Keratinocyte (primary cell): ENCODE measurements around the gene CDH13. TPM values are rescaled to one million over a fixed set of nuclear protein-coding genes. Genes with fewer than 3 reads are reported as not detected.

ENCODE experiments used
- DNase-seq: peaks from one replicate; pipeline ENCODE4 v3.0.0-alpha.2; 2011; ENCODE audit warnings: low read depth, missing footprints, low spot score
- FAIRE-seq: peaks from 2 replicates; lab custom pipeline; 2011; peaks lifted over from hg19 to GRCh38; lab: Jason Lieb, UNC
- H2AFZ ChIP-seq: 2 replicates; pipeline ENCODE4 v1.6.0; 2012; ENCODE audit warnings: low read length, control low read depth, inconsistent platforms; ENCODE audit not compliant: control insufficient read depth
- H3K27ac ChIP-seq: 2 replicates; pipeline ENCODE4 v1.5.1; 2011; ENCODE audit warnings: low read length; ENCODE audit not compliant: control insufficient read depth, insufficient read depth
- H3K27me3 ChIP-seq: 3 replicates; pipeline ENCODE4 v1.6.0; 2011; ENCODE audit warnings: low read length; ENCODE audit not compliant: control insufficient read depth, insufficient read depth; ENCODE audit errors: extremely low read depth
- H3K36me3 ChIP-seq, 2 experiments: 2 replicates in 1 of 2; 3 replicates in 1 of 2; pipeline ENCODE4 v1.5.1; 2011; ENCODE audit warnings: low read length in 2 of 2, mild to moderate bottlenecking in 1 of 2; ENCODE audit not compliant: control insufficient read depth in 2 of 2, insufficient read depth in 2 of 2; ENCODE audit errors: extremely low read depth in 1 of 2
- H3K4me1 ChIP-seq: 3 replicates; pipeline ENCODE4 v1.5.1; 2011; ENCODE audit warnings: low read length; ENCODE audit not compliant: control insufficient read depth, insufficient read depth; ENCODE audit errors: extremely low read depth
- H3K4me2 ChIP-seq: 3 replicates; pipeline ENCODE4 v1.6.0; 2011; ENCODE audit warnings: low read depth, low read length; ENCODE audit not compliant: control insufficient read depth, insufficient read depth; ENCODE audit errors: extremely low read depth
- H3K4me3 ChIP-seq, 3 experiments: fragments of 200-600 bp in 1 of 3; sonication (generic) in 1 of 3; 2 replicates in 2 of 3; 3 replicates in 1 of 3; pipeline ENCODE4 v1.5.1; 2011 to 2016; ENCODE audit warnings: low read length in 3 of 3, mild to moderate bottlenecking in 3 of 3, control low read depth in 2 of 3, inconsistent platforms in 1 of 3, low read depth in 1 of 3, mixed read lengths in 1 of 3, mixed run types in 1 of 3, moderate library complexity in 1 of 3; ENCODE audit not compliant: control insufficient read depth in 2 of 3, insufficient read depth in 2 of 3; ENCODE audit errors: extremely low read depth in 1 of 3
- H3K79me2 ChIP-seq: 2 replicates; pipeline ENCODE4 v1.6.0; 2012; ENCODE audit warnings: low read length; ENCODE audit not compliant: control insufficient read depth, insufficient read depth
- H3K9ac ChIP-seq: 3 replicates; pipeline ENCODE4 v1.6.0; 2011; ENCODE audit warnings: low read length; ENCODE audit not compliant: control insufficient read depth, insufficient read depth; ENCODE audit errors: extremely low read depth
- H3K9me1 ChIP-seq: 3 replicates; pipeline ENCODE4 v1.6.0; 2011; ENCODE audit warnings: low read length; ENCODE audit not compliant: control insufficient read depth, insufficient read depth; ENCODE audit errors: extremely low read depth
- H3K9me3 ChIP-seq: 2 replicates; pipeline ENCODE4 v1.5.1; 2012; ENCODE audit warnings: low read depth, low read length; ENCODE audit not compliant: control insufficient read depth
- H4K20me1 ChIP-seq: 3 replicates; pipeline ENCODE4 v1.6.0; 2011; ENCODE audit warnings: low read length; ENCODE audit not compliant: control insufficient read depth, insufficient read depth; ENCODE audit errors: extremely low read depth
- EZH2 ChIP-seq: IDR thresholded peaks from one replicate; pipeline ENCODE4 v1.6.1; 2012; ENCODE audit warnings: inconsistent platforms, mild to moderate bottlenecking, low read length, moderate library complexity
- dilution Hi-C: fragments of 300-500 bp; cut with MboI; formaldehyde crosslinking; loops from one replicate; pipeline ENCODE4 v1.7.0; 2020; ENCODE audit warnings: low sequenced_read_pairs; ENCODE audit not compliant: extremely low pct_ligation_motif_present
- polyA plus RNA-seq, 5 experiments: library from polyadenylated mRNA; depleted of rRNA in 3 of 5; stranded (reverse) in 3 of 5; stranded (forward) in 1 of 5; unstranded in 1 of 5; fragments of >200 nt; gene quantifications; 1 replicate in 1 of 5; 2 replicates in 3 of 5; 3 replicates in 1 of 5; pipeline versions ENCODE4 v1.2.1 to v1.2.3, GENCODE V29; 2011 to 2012; ENCODE audit warnings: missing spikeins in 2 of 5, low read depth in 1 of 5, low replicate concordance in 1 of 5
- TF ChIP-seq, protein P1 (sequence below), 3 experiments: IDR thresholded peaks in 1 of 3; conservative IDR thresholded peaks in 1 of 3; optimal IDR thresholded peaks in 1 of 3; 2 replicates in 2 of 3; 3 replicates in 1 of 3; pipeline versions ENCODE3 to v1.5.1; 2011; ENCODE audit warnings: low read length in 3 of 3, mild to moderate bottlenecking in 3 of 3, moderate library complexity in 2 of 3, control low read depth in 1 of 3, inconsistent platforms in 1 of 3; ENCODE audit not compliant: insufficient read depth in 2 of 3; ENCODE audit errors: extremely low read depth in 1 of 3

The CDH13 gene
- polyA plus RNA-seq, 1 donor (not counting 4 experiments of a cell fraction or from before 2014, with no cell fraction given) = 111 TPM

DNA sequence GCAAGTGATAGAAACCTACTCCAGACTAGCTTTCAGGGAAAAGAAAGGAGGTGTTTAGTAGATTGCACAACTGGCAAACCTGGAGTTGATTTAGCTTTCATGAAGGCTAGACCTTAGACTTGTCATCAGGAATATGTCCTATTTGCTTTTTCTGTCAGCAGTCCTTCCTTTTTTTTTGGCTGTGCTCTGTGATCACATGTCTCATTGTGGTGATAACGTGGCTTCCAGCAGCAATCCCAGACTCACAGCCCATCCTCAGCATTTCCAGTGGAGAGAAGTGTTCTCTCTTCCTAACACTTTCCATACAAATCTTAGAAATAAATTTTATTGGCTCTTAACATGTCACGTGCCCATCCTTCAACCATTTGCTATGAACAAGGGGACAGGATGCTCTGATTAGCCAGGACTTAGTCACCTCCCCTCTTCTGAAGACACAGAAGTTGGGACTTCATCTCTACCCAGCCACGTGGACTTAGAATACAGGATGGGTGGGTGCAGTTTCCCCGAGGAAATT is 74.7 kb downstream of the CDH13 start:
- H3K9ac ChIP-seq = no peak overlapping the region
- H4K20me1 ChIP-seq = no peaks in the 10 kb centered on the region
- H3K4me3 ChIP-seq = no peak overlapping the region
- H3K27me3 ChIP-seq = no peaks in the 10 kb centered on the region
- H3K36me3 ChIP-seq = peaks cover 0 to 7% of the 10 kb centered on the region in 2 experiments
- peaks cover 23% of the 10 kb centered on the region for H3K4me1 ChIP-seq
- FAIRE-seq (no peak), DNase-seq (no peak)
- H3K27ac ChIP-seq = no peak overlapping the region
- H3K9me3 ChIP-seq = no peaks in the 10 kb centered on the region
- TF ChIP-seq EZH2 = no peak
- TF ChIP-seq, protein P1, sequence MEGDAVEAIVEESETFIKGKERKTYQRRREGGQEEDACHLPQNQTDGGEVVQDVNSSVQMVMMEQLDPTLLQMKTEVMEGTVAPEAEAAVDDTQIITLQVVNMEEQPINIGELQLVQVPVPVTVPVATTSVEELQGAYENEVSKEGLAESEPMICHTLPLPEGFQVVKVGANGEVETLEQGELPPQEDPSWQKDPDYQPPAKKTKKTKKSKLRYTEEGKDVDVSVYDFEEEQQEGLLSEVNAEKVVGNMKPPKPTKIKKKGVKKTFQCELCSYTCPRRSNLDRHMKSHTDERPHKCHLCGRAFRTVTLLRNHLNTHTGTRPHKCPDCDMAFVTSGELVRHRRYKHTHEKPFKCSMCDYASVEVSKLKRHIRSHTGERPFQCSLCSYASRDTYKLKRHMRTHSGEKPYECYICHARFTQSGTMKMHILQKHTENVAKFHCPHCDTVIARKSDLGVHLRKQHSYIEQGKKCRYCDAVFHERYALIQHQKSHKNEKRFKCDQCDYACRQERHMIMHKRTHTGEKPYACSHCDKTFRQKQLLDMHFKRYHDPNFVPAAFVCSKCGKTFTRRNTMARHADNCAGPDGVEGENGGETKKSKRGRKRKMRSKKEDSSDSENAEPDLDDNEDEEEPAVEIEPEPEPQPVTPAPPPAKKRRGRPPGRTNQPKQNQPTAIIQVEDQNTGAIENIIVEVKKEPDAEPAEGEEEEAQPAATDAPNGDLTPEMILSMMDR (optimal IDR thresholded peaks at IDR 0.05 in 1 of 3, IDR thresholded peaks at IDR 0.05 in 1 of 3, conservative IDR thresholded peaks at IDR 0.05 in 1 of 3; ENCODE audit: extremely low read depth in 1 of 3, insufficient read depth in 2 of 3, low read length in 3 of 3) = no peak
- H3K9me1 ChIP-seq = peaks cover 2% of the 10 kb centered on the region
- no peak overlapping the region for H3K4me2 ChIP-seq
- H3K79me2 ChIP-seq = peaks cover 63% of the 10 kb centered on the region
- H2AFZ ChIP-seq = no peak overlapping the region
- dilution Hi-C loops = no loop called here

GRCh38 chr16:82703161-82703560 is 76.4 kb downstream of the CDH13 start:
- peaks cover 7 to 11% of the 10 kb centered on the region in 2 experiments for H3K36me3 ChIP-seq
- H4K20me1 ChIP-seq = no peaks in the 10 kb centered on the region
- DNase-seq = no peak
- no peak overlapping the region for H3K9ac ChIP-seq
- TF ChIP-seq EZH2 = no peak
- TF ChIP-seq, protein P1 (optimal IDR thresholded peaks at IDR 0.05 in 1 of 3, IDR thresholded peaks at IDR 0.05 in 1 of 3, conservative IDR thresholded peaks at IDR 0.05 in 1 of 3; ENCODE audit: extremely low read depth in 1 of 3, insufficient read depth in 2 of 3, low read length in 3 of 3) = no peak
- dilution Hi-C loops = no loop called here
- FAIRE-seq = no peak
- H2AFZ ChIP-seq = no peak overlapping the region
- peaks cover 69% of the 10 kb centered on the region for H3K79me2 ChIP-seq
- H3K4me2 ChIP-seq = no peak overlapping the region
- no peak overlapping the region for H3K27ac ChIP-seq
- peaks cover 2% of the 10 kb centered on the region for H3K9me1 ChIP-seq
- no peak overlapping the region for H3K4me3 ChIP-seq
- no peaks in the 10 kb centered on the region for H3K9me3 ChIP-seq
- peaks cover 23% of the 10 kb centered on the region for H3K4me1 ChIP-seq
- no peaks in the 10 kb centered on the region for H3K27me3 ChIP-seq
